GM21528 (cell line): ENCODE data around the gene FARP2.

Source experiments
- ATAC-seq: cut with Tn5 transposase; IDR thresholded peaks from one replicate; pipeline ENCODE4 v1.9.1; 2021; ENCODE audit warnings: mild to moderate bottlenecking, moderate library complexity; ENCODE audit not compliant: unreplicated experiment, low FRiP score

FARP2 gene

DNA sequence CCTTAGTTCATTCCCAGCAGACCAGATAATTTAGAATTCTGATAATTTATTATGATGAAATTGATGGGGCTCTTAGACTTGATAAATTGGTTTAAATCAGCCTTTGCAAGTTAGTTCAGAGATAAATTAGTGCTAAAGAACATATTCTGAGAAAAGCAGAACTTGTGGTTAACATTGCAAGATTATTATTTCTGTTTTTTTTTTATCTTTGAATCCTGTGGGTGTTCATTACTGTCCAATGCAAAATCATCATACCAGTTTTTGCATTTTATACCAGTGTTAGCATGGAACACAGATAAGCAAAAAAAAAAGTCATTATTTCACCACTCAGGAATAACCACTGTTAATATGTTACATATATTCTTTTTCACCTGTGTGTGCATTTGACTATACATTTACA, 31.3 kb upstream of the FARP2 start:
- no peak for ATAC-seq

DNA sequence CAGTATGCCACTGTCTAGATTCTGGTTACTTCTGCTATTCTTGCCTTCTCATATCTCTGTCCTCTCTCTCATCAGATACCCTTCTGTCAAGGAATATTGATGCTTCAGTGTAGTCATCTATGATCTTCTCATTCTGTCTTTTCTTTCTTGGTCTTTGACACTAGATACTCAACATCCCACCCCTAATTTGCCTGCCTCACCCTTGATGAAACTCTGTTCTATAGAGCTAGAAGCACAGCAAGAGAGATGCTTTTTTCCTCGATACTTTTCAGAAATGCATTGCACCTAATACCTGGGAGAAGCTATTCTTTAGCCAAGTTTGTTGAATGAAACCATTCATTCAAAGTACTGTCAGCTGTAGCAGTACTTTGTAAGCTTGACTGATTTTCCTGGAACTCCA, 30.8 kb upstream of the FARP2 start:
- no peak for ATAC-seq

GRCh38 chr2:241329669-241330615, 26.1 kb upstream of the FARP2 start:
- ATAC-seq = no peak

DNA sequence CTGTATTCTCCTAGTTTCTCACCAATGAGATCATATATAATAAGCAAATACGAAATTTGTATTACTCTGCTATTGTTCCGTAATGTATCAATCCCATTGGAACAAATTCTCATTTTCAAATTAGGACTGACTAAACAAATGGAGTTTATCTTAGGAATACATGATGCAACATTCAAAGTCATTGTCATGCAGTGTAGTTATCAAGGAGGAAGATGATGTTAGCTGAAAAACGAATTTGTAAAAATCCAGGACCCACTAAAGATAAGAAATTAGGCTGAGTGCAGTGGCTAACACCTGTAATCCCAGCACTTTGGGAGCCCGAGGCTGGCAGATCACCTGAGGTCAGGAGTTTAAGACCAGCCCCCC, 25.5 kb upstream of the FARP2 start:
- ATAC-seq = no peak

- ATAC-seq = no peak
These were observed 21.3 kb upstream of the FARP2 start for GRCh38 chr2:241334813-241335212.

DNA sequence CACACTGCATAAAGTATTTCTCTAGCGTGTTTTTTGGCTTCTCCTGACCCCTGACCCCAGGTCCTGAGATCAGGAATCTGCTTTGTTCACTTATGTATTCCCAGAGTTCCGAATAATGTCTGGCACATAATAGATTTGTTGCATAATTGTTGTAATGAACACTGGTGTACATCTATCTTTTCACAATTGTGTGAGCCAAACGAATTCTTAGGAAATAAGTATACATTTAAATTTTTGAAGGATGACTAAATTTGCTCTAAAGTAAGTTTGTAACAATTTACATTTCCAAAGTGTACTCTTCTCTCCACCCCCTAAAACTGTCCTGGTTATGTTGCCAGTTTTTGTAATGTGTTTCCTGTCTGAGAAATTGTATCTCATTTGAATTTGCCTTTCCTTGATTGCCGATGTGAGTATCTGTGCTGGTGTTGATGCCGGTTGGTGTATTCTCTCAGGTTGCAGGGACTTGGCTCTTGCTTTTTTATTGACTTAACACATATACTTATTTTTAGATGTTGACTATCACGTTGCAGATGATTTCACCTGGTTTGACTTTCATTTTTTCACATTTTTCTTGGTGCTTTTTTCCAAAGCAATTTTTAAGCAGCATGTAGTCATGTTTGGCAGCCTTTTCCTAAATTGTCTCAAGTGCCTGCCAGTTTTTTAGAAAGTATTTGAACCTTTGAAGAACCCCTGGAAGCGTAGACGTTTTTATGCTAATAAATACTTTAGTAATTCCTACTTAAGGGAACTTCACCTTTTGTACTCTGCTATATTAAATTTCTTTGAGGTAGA, 16.1 kb upstream of the FARP2 start:
- ATAC-seq = no peak

DNA sequence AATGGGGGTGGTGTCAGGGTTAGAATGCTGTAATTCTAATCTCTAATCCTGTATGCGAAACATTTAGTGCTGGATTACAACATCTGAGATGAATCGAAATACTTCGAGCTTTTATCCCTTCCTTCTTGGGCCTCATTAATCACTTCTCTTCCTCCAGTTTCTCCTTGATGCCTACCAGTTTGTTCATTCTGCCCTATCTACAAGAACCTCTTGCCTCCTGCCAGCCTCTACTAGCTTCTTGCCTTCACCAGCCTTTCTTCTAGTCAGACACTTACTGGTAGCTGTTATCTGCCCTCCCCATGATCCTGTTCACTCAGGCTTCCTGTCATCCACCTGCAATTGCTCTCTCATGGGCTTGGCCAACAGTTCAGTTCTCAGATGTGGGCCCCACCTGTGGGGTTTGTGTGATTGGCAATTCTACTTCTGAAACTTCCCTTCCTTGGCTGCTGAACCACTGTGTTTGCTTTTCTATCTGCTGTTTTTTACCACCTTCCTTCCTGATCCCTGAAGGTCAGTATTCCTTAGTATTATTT, 15.4 kb upstream of the FARP2 start:
- no peak for ATAC-seq

- no peak for ATAC-seq
These were observed 11.0 kb upstream of the FARP2 start for GRCh38 chr2:241344925-241345651.

GRCh38 chr2:241349941-241350340, 6.1 kb upstream of the FARP2 start:
- ATAC-seq = no peak

- ATAC-seq = no peak
These were observed 5.6 kb upstream of the FARP2 start for GRCh38 chr2:241350530-241350877.

DNA sequence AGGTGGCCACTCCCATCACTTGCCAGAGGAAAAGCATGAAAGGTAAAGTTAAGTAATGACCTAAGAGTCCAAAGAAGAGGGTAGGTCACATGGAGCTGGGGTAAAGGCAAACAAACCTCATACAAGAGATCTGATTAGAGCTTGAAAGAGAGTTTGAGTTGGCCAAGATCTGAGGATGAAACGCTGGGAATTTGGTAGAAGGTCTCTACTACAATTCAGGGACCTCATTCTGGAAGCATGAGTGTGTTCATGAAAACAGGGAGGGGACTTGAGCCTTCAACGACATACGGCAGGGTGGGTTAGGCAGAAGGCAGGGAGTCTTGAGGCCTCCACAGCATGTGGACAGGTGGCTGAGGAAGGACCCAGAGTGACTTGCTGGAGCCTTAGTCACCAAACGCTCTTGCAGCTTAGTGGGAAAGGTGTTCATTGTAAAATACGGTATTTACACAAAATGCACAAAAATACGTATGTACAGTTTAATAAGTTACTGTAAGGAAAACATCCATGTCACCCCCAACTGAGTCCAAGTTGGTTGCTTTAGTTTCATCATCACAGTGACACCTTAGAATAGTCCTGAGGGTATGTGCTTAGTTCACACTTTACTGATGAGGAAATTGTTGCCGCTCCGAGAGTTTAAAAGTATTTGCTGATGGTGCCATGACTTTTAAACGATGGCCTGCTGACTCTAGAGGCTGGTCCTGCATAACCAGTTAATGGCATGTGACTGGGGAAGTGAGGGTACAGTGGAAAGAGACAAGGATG, 5.0 kb upstream of the FARP2 start:
- ATAC-seq = no peak

DNA sequence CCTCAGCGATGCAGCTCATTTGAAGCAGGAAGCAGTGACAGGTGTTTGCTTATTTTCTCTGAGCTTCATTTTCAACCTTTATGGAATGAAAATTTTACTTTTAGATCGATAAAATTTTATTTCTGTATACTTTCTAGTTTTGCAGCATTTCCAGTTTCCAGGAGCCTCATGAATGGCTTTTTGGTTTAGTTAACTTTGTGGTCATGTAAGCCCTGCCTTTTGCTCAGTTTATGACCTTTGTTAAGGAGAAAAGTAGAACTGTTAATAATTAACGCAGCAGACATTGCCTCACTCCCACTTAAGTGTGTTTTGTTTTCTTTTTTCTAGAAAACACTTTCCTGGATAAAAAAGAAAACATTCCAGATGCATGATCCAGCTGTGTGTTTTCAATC, 4.4 kb upstream of the FARP2 start:
- no peak for ATAC-seq

DNA sequence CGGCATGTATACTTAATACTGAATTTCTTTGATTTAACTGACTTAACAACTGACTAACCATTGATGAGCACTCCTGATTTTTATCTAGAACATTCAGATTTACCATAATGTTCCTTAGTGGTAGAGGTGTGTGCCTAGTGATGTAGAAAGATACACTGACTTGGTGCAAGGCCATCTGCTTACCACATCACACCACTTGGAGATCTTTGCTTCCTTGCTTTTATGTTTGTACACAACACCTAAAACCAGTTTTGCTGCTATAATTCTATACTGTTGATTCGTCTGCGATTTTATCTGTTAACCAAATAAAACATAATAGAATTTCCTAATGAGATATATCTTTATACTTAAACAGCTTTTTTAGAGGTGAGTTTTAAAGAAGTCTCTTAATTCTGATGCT, 3.9 kb upstream of the FARP2 start:
- no peak for ATAC-seq

DNA sequence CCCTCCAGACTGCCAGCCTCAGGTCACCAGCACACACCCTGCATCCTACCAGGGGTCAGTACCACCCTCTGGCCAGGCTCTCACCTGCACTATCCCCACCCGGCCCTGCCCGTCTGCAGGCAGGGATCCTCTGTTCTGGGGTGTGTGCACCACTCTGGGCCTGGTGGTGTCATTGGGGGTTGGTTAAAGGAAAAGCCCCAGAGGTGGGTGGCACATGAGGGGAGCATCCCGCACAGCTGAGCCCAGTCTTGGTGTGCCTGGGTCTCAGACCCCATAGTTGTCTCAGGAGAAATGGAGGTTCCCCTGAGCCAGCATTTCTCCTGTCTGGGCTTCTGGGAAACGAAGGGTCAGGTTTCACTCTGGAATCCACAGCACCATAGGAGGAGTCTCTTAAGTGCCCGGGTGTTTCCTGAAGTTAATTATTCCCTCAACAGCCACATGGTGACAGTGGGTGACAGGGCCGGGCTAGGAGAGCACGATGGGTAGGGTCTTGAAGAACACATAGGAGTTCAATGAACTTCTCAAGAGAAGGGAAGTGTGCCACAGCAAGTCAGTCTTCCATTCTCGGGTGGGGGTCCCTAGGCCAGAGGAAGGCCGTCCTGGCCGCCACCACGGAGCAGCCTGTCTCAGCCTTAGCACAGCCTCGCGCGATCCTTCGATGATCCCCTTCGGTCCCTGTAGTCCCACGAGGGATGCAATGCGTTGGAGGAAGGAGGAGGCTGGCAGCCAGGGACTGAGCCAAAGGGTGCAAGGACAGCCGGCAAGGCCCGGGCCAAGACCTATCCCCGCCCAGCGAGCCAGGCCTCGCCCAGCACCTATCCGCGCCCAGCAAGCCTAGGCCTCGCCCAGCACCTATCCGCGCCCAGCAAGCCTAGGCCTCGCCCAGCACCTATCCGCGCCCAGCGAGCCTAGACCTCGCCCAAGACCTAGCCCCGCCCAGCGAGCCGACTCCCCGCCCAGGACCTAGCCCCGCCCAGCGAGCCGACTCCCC, 1.1 kb upstream of the FARP2 start:
- ATAC-seq = no peak

DNA sequence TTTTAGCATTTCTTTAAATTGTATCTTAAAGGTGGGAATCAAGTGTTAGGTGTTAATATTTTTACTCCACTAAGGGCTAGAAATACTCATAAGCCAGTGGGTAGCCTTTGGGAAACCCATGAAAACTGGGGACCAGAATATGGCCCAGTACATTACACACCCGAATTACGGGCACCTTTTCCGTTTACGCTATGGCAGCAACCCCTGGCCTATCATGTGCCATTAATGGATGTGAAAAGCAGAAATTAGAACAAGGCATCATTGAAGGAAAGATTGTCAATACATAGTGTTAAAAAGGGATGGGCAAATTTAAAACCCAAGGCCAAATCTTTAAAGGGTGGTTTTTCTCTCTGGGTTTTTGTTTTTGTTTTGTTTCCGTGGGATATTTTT, 781 bp downstream of the FARP2 start:
- ATAC-seq = no peak

DNA sequence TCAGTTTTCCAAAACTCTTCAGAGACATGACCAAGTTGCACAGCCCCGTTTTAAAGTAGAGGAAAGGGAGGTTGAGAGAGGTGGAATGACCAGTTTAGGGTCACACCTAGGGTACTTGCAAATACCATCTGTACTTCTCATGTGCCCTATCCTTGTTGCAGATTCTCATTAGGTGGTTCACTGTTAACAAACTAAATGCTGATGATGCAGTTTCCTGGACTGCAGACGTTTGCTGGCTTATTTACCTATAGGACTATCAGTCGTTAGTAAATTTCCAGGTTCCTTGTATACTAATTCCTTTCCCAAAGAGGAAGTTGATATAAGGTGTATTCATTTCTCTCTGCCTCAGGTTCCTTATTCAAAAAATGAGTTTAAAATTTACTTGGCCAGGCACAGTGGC, 1.4 kb downstream of the FARP2 start:
- no peak for ATAC-seq

GRCh38 chr2:241358470-241358869, 2.4 kb downstream of the FARP2 start:
- no peak for ATAC-seq

GRCh38 chr2:241359481-241360045, 3.5 kb downstream of the FARP2 start:
- ATAC-seq = no peak

GRCh38 chr2:241363426-241363825, 7.3 kb downstream of the FARP2 start:
- no peak for ATAC-seq
